K562 (cell line): ENCODE results near the gene GBP7.

ENCODE experiments used
- MAFK ChIP-seq: IDR thresholded peaks from 2 replicates; pipeline ENCODE4 v1.6.1; 2011; ENCODE audit warnings: low read length, improper control_type of control experiment
- RCOR1 ChIP-seq, 2 experiments: IDR thresholded peaks; 2 replicates each; pipeline ENCODE4 v1.6.1; 2012; ENCODE audit warnings: low read depth in 2 of 2, low read length in 2 of 2, borderline replicate concordance in 1 of 2, improper control_type of control experiment in 1 of 2

DNA sequence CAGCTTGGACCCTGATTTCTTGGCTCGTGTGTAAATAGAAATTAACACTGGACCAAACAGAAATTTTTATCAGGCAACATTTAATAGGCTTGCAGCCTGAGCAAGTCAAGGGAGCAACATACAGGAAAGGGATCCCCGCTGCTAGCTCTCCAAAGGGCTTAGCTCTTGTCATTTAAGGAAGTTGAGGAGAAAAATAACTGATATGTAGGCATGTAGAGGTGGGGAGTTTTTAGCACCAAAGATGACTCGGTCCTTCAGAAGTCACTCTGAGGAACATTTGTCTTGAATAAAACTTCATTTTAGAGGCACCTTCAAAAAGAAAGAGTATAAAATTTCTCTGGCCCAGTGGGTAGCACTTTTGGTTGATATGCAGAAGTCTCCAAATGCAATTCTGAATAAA is 76.9 kb downstream of the GBP7 start:
- TF ChIP-seq RCOR1 (IDR thresholded peaks at IDR 0.05; ENCODE audit: borderline replicate concordance in 1 of 2, low read depth in 2 of 2, low read length in 2 of 2) (no peak), MAFK (no peak)
